NCI-H226 (cell line): ENCODE measurements around the gene RPL10A.

Source experiments
- DNase-seq: peaks from one replicate; pipeline ENCODE4 v3.0.0-alpha.2; 2015

Gene RPL10A

GRCh38 chr6:35449287-35449881 is 18.8 kb upstream of the RPL10A start:
- peak; percentile 49 for DNase-seq

- DNase-seq: no peak
Observed at GRCh38 chr6:35451354-35452182, 16.6 kb upstream of the RPL10A start.

DNA sequence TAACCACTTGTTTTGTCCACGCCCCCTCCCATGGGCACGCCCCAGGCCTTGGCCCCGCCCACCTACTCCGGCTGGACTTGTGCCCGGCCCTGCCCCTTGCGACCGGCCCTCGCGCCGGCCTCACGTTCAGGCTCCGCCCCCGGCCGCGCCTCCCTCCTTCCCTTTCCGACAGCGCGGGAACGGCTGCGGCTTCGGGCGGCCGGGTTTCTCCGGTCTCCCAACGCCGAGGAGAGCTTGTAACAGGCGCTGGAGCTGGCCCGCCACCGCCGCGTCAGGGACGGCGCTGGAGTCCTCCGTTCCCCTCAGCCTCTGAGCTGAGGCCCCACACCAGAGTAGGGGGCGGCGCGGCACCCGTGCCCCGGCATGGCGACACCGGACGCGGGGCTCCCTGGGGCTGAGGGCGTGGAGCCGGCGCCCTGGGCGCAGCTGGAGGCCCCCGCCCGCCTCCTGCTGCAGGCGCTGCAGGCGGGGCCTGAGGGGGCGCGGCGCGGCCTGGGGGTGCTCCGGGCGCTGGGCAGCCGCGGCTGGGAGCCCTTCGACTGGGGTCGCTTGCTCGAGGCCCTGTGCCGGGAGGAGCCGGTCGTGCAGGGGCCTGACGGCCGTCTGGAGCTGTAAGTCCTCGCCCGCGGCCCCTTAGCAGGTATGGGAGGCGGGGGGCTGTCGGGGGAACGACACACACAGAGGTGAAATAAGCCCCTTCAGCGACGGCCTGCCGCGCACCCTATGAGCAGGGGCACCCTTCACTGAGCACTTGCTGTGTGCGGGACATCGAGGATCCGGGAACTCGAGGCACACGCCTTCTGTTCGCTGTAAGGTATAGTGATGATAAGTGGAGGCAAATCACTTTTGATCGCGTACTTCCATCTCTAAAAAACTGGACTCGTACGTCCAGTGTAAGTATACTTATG is 15.8 kb upstream of the RPL10A start, which contains the start of gene FANCE:
FANCE (plus strand) TSS at position 156 of the 908 bp plus-strand sequence; CDS start at position 364, 208 bp downstream.
- peak; percentile 76 for DNase-seq

DNA sequence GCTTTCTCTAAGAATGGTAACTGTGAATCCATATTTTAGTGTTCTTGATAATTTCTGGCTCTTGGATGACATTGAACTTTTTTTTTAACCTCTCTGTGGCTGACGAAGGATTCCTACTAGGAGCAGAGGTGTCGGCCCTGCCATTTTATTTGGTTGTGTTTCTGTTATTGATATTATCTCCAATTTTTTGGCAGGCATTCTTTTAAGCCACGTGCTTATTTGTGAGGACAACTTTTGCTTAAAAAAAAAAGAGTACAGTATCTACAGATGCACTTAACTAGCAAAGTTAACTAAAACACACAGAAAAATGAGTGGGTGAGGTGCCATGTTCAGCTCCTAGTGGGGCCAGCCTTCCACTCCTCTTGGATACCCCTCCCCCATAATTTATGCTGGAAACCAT is 15.0 kb upstream of the RPL10A start:
- no peak for DNase-seq

GRCh38 chr6:35454391-35455110 is 13.7 kb upstream of the RPL10A start:
- no peak for DNase-seq

DNA sequence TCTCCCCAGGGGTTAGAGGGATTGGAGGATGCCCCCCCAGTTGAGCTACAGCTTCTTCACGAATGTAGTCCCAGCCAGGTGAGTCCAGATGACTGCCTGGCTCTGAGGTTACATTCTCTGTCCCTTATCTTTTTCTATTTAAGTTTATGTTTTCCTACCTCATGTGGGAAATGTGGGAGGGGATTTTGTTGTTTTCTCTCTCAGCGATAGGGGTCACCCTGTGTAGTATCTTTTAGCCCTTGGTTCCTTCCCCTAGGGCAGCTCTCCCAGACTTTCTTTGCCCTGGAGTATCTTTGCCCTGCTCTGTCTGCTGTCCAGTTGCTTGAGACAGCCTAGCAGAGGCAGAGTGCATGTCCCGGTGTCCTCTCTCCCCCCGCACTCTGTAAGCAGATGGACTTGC is 10.3 kb upstream of the RPL10A start:
- no peak for DNase-seq

DNA sequence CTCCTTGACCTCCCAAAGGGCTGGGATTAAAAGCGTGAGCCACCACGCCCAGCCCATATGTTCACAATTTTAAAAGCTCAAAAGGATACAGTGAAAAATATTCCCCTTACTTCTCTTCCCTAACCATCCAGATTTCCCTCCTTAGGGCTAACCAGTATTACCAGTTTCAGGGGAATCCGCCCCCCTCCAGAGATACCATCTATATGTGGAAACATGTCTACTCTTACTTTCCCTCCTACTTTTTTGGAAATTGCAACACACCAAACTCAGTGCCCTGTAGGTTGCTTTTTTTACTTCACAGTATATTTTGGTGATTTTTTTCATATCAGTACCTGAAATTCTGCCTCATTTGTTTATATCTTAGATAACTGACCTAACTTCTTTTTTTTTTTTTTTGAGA is 6.9 kb upstream of the RPL10A start:
- no peak for DNase-seq

- DNase-seq: no peak
Observed at GRCh38 chr6:35463292-35463691, 4.9 kb upstream of the RPL10A start.

- no peak for DNase-seq
Observed at GRCh38 chr6:35465646-35466045, 2.6 kb upstream of the RPL10A start.

DNA sequence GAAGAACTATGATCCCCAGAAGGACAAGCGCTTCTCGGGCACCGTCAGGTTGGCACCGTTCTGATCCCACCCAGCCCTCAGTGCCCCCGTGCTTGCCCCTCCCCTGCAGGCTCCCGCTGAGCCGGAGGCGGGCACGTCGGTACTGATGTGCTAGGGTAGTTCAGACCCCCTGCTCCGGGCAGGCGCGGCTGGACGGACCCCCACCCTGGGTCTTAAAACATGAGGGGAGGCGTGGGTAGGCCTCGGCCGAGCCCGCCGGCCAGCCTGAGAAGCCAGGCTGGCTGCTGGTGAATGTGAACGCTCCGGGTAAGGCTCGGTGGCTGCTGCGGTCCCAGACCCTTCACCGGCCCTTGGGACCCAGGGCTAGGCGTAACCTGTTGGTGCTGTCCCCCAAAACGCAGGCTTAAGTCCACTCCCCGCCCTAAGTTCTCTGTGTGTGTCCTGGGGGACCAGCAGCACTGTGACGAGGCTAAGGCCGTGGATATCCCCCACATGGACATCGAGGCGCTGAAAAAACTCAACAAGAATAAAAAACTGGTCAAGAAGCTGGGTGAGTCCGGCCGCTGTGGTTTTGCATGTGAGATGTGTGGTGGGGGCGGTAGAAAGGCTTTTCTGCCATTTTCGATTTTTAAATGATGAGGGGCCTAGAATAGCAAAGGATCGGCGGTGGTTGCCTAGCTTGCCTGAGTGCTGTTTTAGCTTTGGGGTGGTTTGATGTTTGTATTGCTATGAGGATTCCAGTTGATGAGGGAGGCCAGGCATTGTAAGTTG is 964 bp downstream of the RPL10A start:
- DNase-seq: no peak

DNA sequence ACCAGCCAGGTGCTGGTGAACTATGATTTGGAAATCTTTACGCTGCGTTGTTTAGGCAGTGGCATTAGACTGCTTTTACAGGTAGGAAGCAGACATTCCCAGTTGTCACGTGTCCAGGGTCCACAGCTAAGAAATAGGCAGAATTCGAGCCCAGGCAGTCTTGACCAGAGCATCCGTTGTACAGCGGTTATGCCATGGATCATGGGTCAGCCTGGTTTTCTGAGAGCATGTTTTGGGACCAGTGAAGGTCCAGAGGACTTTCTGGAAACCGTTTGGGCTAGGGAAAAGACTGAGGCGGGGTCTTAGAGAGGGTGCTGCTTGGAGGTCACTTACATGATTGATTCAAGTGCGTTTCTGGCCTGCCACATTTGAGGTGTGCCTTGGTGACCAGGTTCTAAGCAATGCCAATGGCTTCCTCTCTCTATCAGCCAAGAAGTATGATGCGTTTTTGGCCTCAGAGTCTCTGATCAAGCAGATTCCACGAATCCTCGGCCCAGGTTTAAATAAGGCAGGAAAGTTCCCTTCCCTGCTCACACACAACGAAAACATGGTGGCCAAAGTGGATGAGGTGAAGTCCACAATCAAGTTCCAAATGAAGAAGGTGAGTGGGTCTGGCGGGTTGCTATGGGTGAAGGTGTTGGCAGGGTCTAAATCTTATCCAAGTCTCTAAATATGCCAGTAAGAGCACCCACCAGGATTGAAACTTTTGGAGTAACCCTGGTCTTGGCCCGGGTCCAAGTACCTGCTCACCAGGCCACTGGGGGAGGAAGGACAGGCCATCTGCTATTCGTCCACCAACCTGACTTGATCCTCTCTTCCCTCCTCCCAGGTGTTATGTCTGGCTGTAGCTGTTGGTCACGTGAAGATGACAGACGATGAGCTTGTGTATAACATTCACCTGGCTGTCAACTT is 1.8 kb downstream of the RPL10A start:
- DNase-seq: no peak

- no peak for DNase-seq
Observed at GRCh38 chr6:35470663-35471120, 2.5 kb downstream of the RPL10A start.

- no peak for DNase-seq
Observed at GRCh38 chr6:35471836-35472345, 3.7 kb downstream of the RPL10A start.

GRCh38 chr6:35473075-35473849 is 5.1 kb downstream of the RPL10A start:
- DNase-seq: no peak

DNA sequence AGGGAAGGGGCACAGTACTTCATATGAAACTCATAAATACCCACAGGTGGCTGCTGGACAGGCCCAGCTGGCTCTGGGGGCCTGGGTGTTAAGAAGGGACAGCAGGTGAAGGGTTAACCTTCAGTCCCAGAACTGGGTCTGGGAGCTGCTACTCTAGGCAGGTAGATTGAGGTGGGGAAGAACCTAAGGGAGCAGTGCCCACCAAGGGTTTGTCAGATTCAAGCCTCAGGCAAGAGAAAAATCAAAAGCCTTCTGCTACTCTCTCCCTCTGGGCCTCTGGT is 5.6 kb downstream of the RPL10A start:
- no peak for DNase-seq

DNA sequence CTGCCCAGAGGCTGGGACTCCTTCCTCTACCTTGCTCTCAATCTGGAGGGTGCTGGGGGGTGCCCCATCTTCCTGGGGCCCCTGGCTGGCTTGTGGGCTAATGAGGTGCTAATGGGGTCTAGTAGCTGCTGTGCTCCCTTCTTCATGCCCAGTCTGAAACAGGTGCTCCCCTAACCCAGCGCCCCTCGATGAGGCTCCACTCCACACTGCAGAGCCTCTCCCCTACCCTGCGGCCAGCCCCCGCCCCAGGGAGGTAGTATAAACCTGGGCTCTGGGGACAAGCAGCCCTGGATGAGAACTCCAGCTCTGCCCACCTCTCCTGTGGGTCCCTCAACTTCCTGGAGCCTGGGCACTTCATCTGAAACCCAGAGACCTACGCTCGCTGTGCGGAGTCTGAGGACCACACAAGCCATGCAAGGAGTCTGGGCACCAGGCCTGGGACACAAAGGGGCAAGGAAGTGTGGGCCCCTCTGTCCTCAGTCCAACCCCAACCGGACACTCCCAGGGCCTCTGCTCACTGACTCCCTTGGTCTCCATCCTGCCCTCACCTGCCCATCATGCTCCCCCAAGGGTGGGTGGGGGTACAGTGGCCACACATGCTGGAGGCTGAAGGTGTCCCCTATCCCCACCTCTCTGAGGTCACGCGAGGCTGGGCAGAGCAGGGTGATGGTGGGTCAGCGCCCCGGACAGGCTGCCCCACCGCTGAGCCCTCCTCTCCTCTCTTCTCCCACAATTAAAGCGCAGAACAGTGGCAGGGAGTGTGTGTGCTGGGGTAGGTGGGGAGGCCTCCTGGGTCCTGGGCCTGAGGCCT is 6.1 kb downstream of the RPL10A start:
- DNase-seq: no peak

GRCh38 chr6:35474942-35475570 is 6.9 kb downstream of the RPL10A start:
- DNase-seq: no peak

- no peak for DNase-seq
Observed at GRCh38 chr6:35475573-35475972, 7.4 kb downstream of the RPL10A start.

- no peak for DNase-seq
Observed at GRCh38 chr6:35476004-35476403, 7.8 kb downstream of the RPL10A start.
